Measurements from ENCODE around the gene HNF1A. TPM values are rescaled to one million over a fixed set of nuclear protein-coding genes. Genes with fewer than 3 reads are reported as not detected.

Gene HNF1A
- total RNA-seq, 4 donors from 2014 or later, result 0.27 to 0.47 TPM; not detected in 2

DNA sequence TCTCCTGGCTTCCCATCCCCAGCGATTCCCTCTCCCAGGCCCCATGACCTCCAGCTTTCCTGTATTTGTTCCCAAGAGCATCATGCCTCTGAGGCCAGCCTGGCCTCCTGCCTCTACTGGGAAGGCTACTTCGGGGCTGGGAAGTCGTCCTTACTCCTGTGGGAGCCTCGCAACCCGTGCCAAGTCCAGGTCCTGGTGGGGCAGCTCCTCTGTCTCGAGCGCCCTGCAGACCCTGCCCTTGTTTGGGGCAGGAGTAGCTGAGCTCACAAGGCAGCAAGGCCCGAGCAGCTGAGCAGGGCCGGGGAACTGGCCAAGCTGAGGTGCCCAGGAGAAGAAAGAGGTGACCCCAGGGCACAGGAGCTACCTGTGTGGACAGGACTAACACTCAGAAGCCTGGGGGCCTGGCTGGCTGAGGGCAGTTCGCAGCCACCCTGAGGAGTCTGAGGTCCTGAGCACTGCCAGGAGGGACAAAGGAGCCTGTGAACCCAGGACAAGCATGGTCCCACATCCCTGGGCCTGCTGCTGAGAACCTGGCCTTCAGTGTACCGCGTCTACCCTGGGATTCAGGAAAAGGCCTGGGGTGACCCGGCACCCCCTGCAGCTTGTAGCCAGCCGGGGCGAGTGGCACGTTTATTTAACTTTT is 23.6 kb downstream of the HNF1A start:
- WGBS, 2 donors (ENCODE audit: low coverage in 1 of 2), result 65 to 76% methylated on average over 2 to 3 of the region's 16 CpGs
- ATAC-seq, result no peak
- no peaks in the 10 kb centered on the region for H3K9me3 ChIP-seq
- no peak overlapping the region for H3K4me3 ChIP-seq
- H3K27ac ChIP-seq, result no peak overlapping the region
- H3K27me3 ChIP-seq, result peaks cover 21% of the 10 kb centered on the region
- H3K4me1 ChIP-seq, result peaks cover 0 to 7% (median 0%) of the 10 kb centered on the region in 3 donors
- peaks cover 0 to 66% of the 10 kb centered on the region in 2 donors for H3K36me3 ChIP-seq
- TF ChIP-seq POLR2A (IDR thresholded peaks at IDR 0.05) (no peak), EP300 (IDR thresholded peaks at IDR 0.05) (no peak), POLR2AphosphoS5 (IDR thresholded peaks at IDR 0.05) (no peak)
- TF ChIP-seq, protein P1, sequence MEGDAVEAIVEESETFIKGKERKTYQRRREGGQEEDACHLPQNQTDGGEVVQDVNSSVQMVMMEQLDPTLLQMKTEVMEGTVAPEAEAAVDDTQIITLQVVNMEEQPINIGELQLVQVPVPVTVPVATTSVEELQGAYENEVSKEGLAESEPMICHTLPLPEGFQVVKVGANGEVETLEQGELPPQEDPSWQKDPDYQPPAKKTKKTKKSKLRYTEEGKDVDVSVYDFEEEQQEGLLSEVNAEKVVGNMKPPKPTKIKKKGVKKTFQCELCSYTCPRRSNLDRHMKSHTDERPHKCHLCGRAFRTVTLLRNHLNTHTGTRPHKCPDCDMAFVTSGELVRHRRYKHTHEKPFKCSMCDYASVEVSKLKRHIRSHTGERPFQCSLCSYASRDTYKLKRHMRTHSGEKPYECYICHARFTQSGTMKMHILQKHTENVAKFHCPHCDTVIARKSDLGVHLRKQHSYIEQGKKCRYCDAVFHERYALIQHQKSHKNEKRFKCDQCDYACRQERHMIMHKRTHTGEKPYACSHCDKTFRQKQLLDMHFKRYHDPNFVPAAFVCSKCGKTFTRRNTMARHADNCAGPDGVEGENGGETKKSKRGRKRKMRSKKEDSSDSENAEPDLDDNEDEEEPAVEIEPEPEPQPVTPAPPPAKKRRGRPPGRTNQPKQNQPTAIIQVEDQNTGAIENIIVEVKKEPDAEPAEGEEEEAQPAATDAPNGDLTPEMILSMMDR (IDR thresholded peaks at IDR 0.05), result no peak

DNA sequence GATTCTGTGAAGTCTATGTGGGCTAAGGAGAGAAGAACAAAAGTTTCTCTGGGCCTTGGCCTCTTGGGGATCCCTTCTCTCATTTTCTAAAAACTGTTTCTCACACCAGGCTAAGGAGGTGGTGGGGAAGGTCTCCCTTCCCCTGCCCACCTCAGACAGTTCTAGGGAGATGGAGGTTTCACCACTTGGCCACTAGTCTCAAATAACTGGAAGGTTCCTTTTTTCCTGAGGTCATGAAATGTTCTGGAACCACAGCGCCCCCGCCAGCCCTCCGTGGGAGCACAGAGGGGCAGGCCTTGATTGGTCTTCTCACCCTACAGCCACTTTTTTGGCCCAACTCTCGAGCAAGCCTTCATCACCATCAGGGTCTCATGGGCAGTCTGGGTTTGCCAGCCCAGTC is 25.3 kb downstream of the HNF1A start:
- no peak for ATAC-seq
- peaks cover 9% of the 10 kb centered on the region for H3K27me3 ChIP-seq
- H3K9me3 ChIP-seq, result no peaks in the 10 kb centered on the region
- H3K4me3 ChIP-seq, result no peak overlapping the region
- H3K4me1 ChIP-seq, result peaks cover 0 to 7% (median 0%) of the 10 kb centered on the region in 3 donors
- peaks cover 0 to 82% of the 10 kb centered on the region in 2 donors for H3K36me3 ChIP-seq
- H3K27ac ChIP-seq, result no peak overlapping the region
- 50 to 84% methylated on average over 2 to 4 of the region's 4 CpGs for WGBS, 2 donors (ENCODE audit: low coverage in 1 of 2)
- no peak for TF ChIP-seq POLR2A (IDR thresholded peaks at IDR 0.05)
- TF ChIP-seq EP300 (IDR thresholded peaks at IDR 0.05), result no peak
- TF ChIP-seq, protein P1 (IDR thresholded peaks at IDR 0.05), result no peak
- TF ChIP-seq POLR2AphosphoS5 (IDR thresholded peaks at IDR 0.05), result no peak

DNA sequence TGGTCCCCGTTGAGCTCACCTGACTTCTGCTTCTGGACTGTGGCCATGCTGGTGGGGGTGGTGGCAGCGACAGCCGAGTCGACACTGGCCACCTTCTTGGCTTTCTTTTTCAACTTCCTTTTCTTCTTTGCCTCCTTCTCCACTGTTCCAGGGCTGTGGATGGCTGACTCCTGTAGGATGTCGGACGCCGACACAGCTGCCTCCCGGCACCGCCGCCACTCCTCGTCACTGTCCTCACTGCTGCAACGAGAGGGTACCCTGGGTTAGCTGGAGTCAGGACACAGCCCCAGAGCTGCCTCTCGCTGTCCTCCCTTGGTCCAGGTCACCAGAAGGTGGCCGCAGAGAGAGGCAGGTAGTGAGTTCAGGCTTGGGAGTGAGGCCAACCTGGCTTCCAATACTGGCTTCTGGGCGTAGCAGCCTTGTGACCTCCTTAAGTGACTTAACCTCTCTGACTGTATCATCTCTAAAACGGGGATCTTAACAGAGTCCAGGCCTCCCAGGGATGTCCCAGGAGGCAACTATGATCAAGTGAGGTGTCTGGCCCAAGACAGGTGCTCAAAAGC is 26.0 kb downstream of the HNF1A start:
- no peak for TF ChIP-seq EP300 (IDR thresholded peaks at IDR 0.05)
- TF ChIP-seq, protein P1 (IDR thresholded peaks at IDR 0.05), result no peak
- TF ChIP-seq POLR2A (IDR thresholded peaks at IDR 0.05), result no peak
- TF ChIP-seq POLR2AphosphoS5 (IDR thresholded peaks at IDR 0.05), result no peak
- WGBS, 2 donors (ENCODE audit: low coverage in 1 of 2), result 0 to 86% methylated on average over 1 to 8 of the region's 16 CpGs
- peaks cover 3% of the 10 kb centered on the region for H3K27me3 ChIP-seq
- ATAC-seq, result no peak
- no peaks in the 10 kb centered on the region for H3K9me3 ChIP-seq
- H3K4me3 ChIP-seq, result no peak overlapping the region
- peaks cover 0 to 4% (median 0%) of the 10 kb centered on the region in 3 donors for H3K4me1 ChIP-seq
- no peak overlapping the region for H3K27ac ChIP-seq
- H3K36me3 ChIP-seq, result peaks cover 0 to 89% of the 10 kb centered on the region in 2 donors

DNA sequence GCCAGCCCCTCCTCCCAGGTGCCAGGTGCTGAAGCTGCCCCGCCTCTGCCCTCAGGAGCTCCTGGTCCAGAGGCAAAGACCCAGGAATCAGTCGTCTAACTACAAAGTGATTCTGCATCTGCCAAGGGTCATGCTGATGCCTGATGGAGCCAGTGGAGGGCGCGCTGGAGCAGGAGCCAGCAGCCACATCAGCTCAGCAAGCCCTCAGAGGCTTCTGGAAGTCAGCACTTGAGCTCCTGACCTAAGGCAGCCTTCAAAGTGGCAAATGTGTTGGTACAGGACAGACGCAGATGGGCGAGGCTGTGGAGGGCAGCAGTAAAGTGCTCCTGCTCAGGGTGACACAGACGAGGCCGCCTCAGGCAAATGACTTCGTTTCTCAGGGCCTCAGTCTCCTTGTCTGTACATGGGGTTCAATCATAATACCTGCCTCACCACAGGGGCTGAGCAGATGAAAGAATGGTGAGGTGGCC is 27.0 kb downstream of the HNF1A start:
- ATAC-seq, result no peak
- no peak for TF ChIP-seq POLR2AphosphoS5 (IDR thresholded peaks at IDR 0.05)
- TF ChIP-seq, protein P1 (IDR thresholded peaks at IDR 0.05), result peak in 1 of 4 experiments; percentile 30
- H3K9me3 ChIP-seq, result no peaks in the 10 kb centered on the region
- no peaks in the 10 kb centered on the region for H3K4me1 ChIP-seq
- 60 to 66% methylated on average over 1 to 8 of the region's 9 CpGs for WGBS, 2 donors (ENCODE audit: low coverage in 1 of 2)
- no peak overlapping the region for H3K4me3 ChIP-seq
- no peaks in the 10 kb centered on the region for H3K27me3 ChIP-seq
- no peak overlapping the region for H3K27ac ChIP-seq
- peaks cover 0 to 100% of the 10 kb centered on the region in 2 donors for H3K36me3 ChIP-seq

Data from gastroesophageal sphincter (tissue), 4 donors.